Measurements from ENCODE around the gene ALDH1L1.

ALDH1L1 gene

GRCh38 chr3:126137490-126138130 lies 42.8 kb downstream of the ALDH1L1 start:
- no peak for DNase-seq (ENCODE audit: low read depth)
- TF ChIP-seq MYC (IDR thresholded peaks at IDR 0.05; ENCODE audit: low read depth, low read length), result no peak
- TF ChIP-seq MAX (IDR thresholded peaks at IDR 0.05; ENCODE audit: low read depth, low read length), result no peak
- no peak for TF ChIP-seq POLR2A (IDR thresholded peaks at IDR 0.05; ENCODE audit: extremely low read depth, insufficient read length)
- TF ChIP-seq, protein P1, sequence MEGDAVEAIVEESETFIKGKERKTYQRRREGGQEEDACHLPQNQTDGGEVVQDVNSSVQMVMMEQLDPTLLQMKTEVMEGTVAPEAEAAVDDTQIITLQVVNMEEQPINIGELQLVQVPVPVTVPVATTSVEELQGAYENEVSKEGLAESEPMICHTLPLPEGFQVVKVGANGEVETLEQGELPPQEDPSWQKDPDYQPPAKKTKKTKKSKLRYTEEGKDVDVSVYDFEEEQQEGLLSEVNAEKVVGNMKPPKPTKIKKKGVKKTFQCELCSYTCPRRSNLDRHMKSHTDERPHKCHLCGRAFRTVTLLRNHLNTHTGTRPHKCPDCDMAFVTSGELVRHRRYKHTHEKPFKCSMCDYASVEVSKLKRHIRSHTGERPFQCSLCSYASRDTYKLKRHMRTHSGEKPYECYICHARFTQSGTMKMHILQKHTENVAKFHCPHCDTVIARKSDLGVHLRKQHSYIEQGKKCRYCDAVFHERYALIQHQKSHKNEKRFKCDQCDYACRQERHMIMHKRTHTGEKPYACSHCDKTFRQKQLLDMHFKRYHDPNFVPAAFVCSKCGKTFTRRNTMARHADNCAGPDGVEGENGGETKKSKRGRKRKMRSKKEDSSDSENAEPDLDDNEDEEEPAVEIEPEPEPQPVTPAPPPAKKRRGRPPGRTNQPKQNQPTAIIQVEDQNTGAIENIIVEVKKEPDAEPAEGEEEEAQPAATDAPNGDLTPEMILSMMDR (IDR thresholded peaks at IDR 0.05; ENCODE audit: low read depth, low read length), result no peak
- no peak overlapping the region for H3K4me3 ChIP-seq (ENCODE audit: low read depth, low read length)

DNA sequence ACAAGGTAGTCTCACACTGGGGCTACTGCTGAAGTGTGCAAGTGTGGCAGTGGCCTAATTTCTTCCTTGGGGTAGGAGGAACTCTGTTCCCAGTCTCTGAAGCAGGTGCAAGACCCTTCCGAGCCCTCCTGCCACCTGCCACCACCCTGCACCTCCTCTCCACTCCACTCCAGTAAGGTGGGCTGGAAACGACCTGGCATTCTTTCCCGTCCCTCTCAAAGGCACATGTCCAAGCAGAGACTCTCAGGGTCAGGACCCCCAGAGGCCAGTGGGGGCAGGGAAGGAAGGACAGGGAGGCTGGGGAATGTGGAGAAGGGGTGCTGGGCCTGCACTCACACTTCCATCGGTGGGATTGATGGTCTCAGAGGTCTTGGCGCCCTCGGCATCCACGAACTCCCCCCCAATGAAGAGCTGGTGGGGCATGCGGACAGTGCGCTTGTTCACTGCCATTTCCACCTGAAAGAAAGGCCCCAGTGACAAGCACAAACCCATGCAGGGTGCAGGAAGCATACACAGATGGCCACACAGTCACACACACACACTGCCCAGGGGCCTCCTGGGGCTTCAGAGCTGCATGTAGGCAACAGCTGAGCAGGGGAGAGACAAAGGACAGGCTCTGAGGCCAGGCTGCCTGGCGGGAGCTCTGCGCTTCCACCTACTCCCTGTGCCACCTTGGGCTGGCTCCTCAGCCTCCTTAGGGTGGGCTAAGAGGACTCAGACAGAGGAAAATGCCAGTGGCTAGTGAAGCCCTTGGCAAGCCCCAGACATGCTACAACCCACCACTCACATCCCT lies 43.8 kb downstream of the ALDH1L1 start:
- DNase-seq (ENCODE audit: low read depth), result no peak
- no peak overlapping the region for H3K4me3 ChIP-seq (ENCODE audit: low read depth, low read length)
- TF ChIP-seq MYC (IDR thresholded peaks at IDR 0.05; ENCODE audit: low read depth, low read length), result no peak
- no peak for TF ChIP-seq MAX (IDR thresholded peaks at IDR 0.05; ENCODE audit: low read depth, low read length)
- TF ChIP-seq POLR2A (IDR thresholded peaks at IDR 0.05; ENCODE audit: extremely low read depth, insufficient read length), result no peak
- TF ChIP-seq, protein P1 (IDR thresholded peaks at IDR 0.05; ENCODE audit: low read depth, low read length), result no peak

GRCh38 chr3:126135406-126136076 lies 44.8 kb downstream of the ALDH1L1 start:
- no peak for DNase-seq (ENCODE audit: low read depth)

GRCh38 chr3:126135071-126135405 lies 45.3 kb downstream of the ALDH1L1 start:
- TF ChIP-seq, protein P1 (IDR thresholded peaks at IDR 0.05; ENCODE audit: low read depth, low read length), result no peak
- no peak for TF ChIP-seq POLR2A (IDR thresholded peaks at IDR 0.05; ENCODE audit: extremely low read depth, insufficient read length)
- no peak for TF ChIP-seq MYC (IDR thresholded peaks at IDR 0.05; ENCODE audit: low read depth, low read length)
- TF ChIP-seq MAX (IDR thresholded peaks at IDR 0.05; ENCODE audit: low read depth, low read length), result no peak
- no peak overlapping the region for H3K4me3 ChIP-seq (ENCODE audit: low read depth, low read length)
- no peak for DNase-seq (ENCODE audit: low read depth)

More at GRCh38 chr3:126135406-126136076, 44.8 kb downstream of the ALDH1L1 start:
- no peak overlapping the region for H3K4me3 ChIP-seq (ENCODE audit: low read depth, low read length)
- TF ChIP-seq POLR2A (IDR thresholded peaks at IDR 0.05; ENCODE audit: extremely low read depth, insufficient read length), result no peak
- no peak for TF ChIP-seq MYC (IDR thresholded peaks at IDR 0.05; ENCODE audit: low read depth, low read length)
- TF ChIP-seq MAX (IDR thresholded peaks at IDR 0.05; ENCODE audit: low read depth, low read length), result no peak
- TF ChIP-seq, protein P1 (IDR thresholded peaks at IDR 0.05; ENCODE audit: low read depth, low read length), result no peak

GRCh38 chr3:126134219-126134975 lies 46.0 kb downstream of the ALDH1L1 start:
- TF ChIP-seq MYC (IDR thresholded peaks at IDR 0.05; ENCODE audit: low read depth, low read length), result peak; percentile 71
- no peak for TF ChIP-seq POLR2A (IDR thresholded peaks at IDR 0.05; ENCODE audit: extremely low read depth, insufficient read length)
- TF ChIP-seq MAX (IDR thresholded peaks at IDR 0.05; ENCODE audit: low read depth, low read length), result peak; percentile 81
- TF ChIP-seq, protein P1 (IDR thresholded peaks at IDR 0.05; ENCODE audit: low read depth, low read length), result peak; percentile 56
- peak; percentile 62 for DNase-seq (ENCODE audit: low read depth)

More at GRCh38 chr3:126134219-126134975, 46.0 kb downstream of the ALDH1L1 start:
- no peak overlapping the region for H3K4me3 ChIP-seq (ENCODE audit: low read depth, low read length)

Data from NB4 (cell line).